Measurements from ENCODE around the gene TRPM3.

The TRPM3 gene

DNA sequence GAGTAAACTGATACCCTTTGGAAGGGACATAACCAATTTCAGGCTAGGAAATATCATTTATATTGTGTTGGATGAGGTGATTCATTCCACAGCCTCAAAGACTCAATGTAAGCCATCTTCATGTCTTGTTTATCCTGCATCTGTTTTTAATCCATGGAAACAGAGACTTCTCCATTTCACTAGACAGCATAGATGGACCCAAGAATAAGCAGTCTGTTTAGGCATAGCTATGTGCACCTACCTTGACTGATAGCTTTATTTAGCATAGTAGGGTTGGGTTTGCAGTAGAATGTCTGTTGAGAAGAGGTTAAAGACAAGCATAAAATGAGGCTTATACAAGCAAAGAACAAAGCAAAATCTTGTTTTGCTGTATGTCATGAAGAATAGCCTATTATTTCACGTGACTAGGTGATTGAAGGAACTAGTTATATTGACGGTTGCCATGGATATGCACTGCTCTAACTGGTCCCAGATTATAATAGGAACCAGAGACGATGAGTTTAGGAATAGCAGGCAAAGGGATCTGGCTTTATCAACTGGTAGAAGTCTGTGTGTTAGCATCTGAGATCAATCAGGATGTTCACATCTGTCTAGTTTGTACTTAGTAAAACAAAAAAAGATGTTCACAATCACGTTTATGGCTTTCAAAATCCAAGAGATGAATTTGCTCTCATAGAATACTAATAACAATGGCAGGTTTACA is 552.2 kb downstream of the TRPM3 start:
- TF ChIP-seq, protein P1, sequence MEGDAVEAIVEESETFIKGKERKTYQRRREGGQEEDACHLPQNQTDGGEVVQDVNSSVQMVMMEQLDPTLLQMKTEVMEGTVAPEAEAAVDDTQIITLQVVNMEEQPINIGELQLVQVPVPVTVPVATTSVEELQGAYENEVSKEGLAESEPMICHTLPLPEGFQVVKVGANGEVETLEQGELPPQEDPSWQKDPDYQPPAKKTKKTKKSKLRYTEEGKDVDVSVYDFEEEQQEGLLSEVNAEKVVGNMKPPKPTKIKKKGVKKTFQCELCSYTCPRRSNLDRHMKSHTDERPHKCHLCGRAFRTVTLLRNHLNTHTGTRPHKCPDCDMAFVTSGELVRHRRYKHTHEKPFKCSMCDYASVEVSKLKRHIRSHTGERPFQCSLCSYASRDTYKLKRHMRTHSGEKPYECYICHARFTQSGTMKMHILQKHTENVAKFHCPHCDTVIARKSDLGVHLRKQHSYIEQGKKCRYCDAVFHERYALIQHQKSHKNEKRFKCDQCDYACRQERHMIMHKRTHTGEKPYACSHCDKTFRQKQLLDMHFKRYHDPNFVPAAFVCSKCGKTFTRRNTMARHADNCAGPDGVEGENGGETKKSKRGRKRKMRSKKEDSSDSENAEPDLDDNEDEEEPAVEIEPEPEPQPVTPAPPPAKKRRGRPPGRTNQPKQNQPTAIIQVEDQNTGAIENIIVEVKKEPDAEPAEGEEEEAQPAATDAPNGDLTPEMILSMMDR (IDR thresholded peaks at IDR 0.05; ENCODE audit: low read depth, low read length) = no peak
- peak; percentile 69 for DNase-seq (ENCODE audit: extremely low read depth, low read depth)

DNA sequence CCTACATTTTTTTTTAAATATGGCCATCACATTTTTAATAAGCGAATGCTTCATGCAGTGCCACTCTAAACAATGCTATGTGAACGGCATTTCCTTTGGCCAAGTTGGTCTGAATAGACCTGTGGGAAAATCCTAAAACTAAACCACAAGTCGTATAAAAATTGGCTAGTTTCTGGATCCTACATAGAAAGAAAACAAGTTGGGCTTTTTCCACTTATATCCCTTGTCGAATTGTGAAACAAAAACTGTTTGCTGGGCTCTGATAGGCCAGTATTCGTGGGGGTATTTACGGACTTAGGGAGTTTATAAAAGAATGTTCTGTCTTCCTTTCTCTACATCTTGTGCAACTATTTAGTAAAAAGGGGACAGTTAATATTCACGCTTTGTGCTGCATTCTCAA is 553.9 kb downstream of the TRPM3 start:
- TF ChIP-seq, protein P1 (IDR thresholded peaks at IDR 0.05; ENCODE audit: low read depth, low read length) = no peak
- DNase-seq (ENCODE audit: extremely low read depth, low read depth) = no peak

DNA sequence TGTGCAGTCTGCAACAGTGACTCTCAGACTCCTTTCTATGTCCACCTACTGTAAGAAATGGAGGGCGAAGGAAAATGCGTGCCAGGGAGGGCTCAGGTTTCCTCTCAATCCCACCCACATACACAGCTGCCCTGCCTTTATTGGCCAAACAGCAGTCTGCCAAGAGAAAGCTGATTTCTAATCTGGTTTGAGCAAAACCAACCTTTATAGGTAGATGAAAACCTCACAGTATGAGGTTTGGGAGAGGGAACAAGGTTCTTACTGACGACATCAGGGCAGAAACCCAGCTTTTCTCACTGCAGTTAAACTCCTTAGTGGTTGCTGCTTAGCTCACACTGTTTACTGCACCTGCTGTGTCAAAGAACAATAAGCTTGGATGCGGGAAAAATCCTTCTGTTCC is 554.7 kb downstream of the TRPM3 start:
- no peak for DNase-seq (ENCODE audit: extremely low read depth, low read depth)

DNA sequence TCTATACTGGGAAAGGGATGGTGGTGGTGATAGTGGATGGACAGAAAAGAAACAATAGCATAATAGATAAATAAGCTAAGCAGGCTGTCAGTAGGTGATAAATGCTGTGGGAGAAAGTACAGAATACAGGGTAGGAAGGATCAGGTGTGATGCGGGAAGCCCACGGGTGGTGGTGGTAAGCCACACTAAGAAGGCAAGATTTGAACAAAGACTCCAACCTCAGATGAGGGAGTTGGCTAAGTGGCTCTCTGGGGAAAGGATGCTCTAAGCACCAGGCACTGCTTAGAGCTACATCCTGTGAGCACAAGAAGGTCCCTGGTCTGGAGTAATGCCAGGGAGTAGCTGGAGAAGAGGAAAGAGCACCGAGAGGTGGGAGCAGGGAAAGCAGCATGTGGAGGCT is 555.4 kb downstream of the TRPM3 start:
- no peak for DNase-seq (ENCODE audit: extremely low read depth, low read depth)
- TF ChIP-seq, protein P1 (IDR thresholded peaks at IDR 0.05; ENCODE audit: low read depth, low read length) = no peak

More for the DNA sequence above, 554.7 kb downstream of the TRPM3 start:
- TF ChIP-seq, protein P1 (IDR thresholded peaks at IDR 0.05; ENCODE audit: low read depth, low read length) = no peak

DNA sequence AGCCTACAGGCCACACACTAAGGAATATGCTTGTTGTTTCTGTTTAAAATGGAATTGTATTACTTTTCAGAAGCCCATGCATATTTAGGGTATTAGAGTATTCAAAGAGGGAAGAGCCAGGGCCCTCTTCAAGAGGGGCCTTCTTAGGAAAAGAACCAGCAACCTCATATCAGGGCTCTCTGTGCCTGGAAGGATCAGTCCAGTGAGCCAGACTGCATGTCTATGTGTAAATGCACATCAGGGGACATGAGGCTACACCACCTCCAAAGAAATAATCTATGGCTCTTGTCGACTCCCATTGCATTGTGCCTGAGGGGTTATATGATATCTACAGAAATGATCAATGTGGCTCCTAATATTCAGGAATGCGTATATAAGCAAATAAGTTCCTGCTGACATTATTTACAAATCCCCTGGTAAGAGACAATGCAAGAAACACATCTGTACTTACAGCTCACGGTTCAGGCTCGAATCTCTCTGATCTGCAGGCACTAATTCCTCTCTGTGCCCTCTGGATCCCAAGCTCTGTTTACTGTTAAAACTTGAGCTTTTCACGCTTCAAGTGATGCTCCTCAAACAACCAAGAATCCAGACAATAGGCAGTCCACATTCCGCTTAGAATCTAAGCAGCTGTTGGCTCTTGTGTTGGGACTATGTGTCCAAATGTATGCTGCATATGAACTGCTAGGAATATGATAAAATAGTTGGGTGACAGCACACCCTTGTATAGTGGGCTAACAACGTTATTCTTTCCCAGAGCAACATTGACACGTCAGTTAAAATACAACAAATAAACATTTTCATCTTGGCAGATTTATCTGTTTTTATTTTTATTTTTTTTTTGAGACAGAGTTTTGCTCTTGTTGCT is 556.7 kb downstream of the TRPM3 start:
- DNase-seq (ENCODE audit: extremely low read depth, low read depth) = peak; percentile 47
- TF ChIP-seq, protein P1 (IDR thresholded peaks at IDR 0.05; ENCODE audit: low read depth, low read length) = no peak

DNA sequence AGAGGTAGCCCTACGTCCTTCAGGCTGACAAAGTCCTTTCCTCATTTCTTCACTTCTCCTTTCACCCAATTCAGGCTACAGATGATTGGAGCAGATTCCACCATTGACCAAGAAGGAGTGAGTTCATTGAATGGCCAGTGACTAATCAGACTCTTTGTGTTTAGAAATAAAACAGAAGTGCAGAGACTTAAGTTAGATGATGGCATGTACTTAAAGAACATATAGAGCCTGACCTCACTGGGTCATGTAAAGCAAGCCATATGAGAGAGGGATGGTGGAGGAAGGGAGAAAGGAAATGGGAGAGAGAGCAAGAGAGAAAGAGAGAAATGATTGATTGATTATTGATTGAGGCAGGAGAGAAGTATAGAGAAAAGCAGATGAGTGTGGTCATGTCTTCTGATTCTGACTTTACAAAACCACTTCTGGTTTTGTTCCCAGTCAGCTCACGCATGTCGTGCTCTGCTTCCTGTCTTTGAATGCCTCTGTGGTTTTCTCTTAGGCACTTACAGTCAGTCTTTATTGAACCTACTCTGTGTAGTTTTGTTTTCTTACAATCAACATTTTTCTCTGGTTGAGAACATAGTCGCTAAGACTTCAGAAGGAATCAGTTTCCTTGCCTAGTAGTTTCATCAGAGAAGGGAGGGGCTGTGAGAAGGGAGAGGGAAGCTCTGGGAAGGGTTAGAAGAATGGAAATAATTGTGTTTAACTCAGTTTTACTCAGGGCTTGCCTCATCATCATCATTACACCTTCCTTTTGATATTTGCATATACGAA is 557.8 kb downstream of the TRPM3 start:
- TF ChIP-seq, protein P1 (IDR thresholded peaks at IDR 0.05; ENCODE audit: low read depth, low read length) = no peak
- DNase-seq (ENCODE audit: extremely low read depth, low read depth) = peak; percentile 95
